Activated T-cell treated with anti-CD3 and anti-CD28 coated beads for 4 hours (primary cell): Measurements from ENCODE around the gene MPHOSPH10.
"Not testable (repeated sequence)": the region's sequence is repeated elsewhere in the genome, so short reads cannot be mapped to it uniquely, and the experiment has no call there.

Experiments
- DNase-seq: peaks from one replicate; pipeline ENCODE4 v3.0.0-alpha.2; 2020

The MPHOSPH10 gene

GRCh38 chr2:71174207-71174606 is 43.8 kb downstream of the MPHOSPH10 start:
- DNase-seq: no peak

DNA sequence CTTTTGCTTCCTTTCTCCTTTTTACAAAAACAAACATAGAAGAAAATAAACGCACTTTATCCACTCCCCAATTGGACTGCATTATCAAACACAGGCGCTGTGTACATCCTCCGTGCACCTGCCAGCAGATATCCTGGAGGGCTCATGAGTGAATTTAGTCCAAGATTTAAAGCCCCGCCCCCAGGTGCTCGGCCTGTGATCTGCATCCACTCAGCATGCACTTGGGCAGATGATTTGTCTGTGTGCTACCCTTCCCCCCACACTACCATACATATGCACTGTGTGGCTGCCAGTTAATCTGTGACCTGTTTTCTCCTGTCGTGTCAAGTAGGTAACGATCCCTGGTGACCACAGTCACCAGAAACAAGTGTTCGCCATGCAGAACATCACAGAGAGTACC is 48.4 kb downstream of the MPHOSPH10 start:
- not testable (repeated sequence) for DNase-seq

DNA sequence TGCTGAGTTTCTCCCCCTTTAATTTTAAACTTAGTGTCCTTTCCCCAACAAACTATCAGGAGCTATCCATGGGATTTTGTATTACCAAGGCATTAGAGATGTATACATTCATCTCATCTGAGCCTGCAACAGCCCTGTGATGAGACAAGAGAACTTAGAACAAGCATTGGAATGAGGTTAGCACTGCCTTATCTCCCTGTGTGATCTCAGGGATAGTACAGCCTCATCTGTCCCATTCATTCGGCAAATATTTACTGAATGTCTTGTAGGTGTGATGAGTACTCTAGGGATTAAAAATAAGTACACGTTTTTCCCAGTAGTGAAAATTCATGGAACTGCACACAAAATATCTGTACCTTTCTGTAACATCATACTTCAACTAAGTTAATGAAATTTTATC is 50.9 kb downstream of the MPHOSPH10 start:
- DNase-seq: no peak

- not testable (repeated sequence) for DNase-seq
Measured at GRCh38 chr2:71183306-71184115, 53.1 kb downstream of the MPHOSPH10 start.

GRCh38 chr2:71186973-71187372 is 56.5 kb downstream of the MPHOSPH10 start:
- no peak for DNase-seq

GRCh38 chr2:71187589-71187988 is 57.2 kb downstream of the MPHOSPH10 start:
- DNase-seq: no peak

GRCh38 chr2:71190656-71191569 is 60.5 kb downstream of the MPHOSPH10 start:
- DNase-seq: no peak

- DNase-seq: no peak
Measured at GRCh38 chr2:71191570-71191943, 61.1 kb downstream of the MPHOSPH10 start.
